GM18951 (cell line): ENCODE data around the gene LSM2.

Source experiments
- POLR2A ChIP-seq: IDR thresholded peaks from 4 replicates; pipeline ENCODE4 v1.6.1; 2011; ENCODE audit warnings: mild to moderate bottlenecking; ENCODE audit not compliant: insufficient read length, insufficient read depth; ENCODE audit errors: extremely low read depth
- in situ Hi-C: fragments of 300-500 bp; cut with MboI; formaldehyde crosslinking; loops from one replicate; pipeline ENCODE4 v1.12.0; 2022; ENCODE audit warnings: low sequenced_read_pairs, mixed read lengths, inconsistent platforms; ENCODE audit not compliant: unreplicated experiment

LSM2 gene

DNA sequence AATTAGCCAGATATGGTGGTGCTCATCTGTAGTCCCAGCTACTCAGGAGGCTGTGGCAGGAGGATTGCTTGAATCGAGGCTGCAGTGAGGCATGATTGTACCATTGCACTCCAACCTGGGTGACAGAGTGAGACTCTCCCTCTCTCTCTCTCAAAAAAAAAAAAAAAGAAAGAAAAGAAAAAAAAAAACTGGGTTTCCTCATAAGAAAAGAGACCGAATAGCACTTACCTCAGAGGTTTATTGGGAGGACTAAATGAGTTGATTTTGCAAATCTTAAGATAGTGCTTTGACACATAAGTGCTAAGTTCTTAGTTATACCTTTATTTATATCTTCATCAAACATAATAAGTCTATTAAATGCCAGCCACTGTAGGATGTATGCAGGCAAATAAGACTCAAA, 35.9 kb downstream of the LSM2 start:
- in situ Hi-C loops: no loop called here
- TF ChIP-seq POLR2A: no peak

GRCh38 chr6:31769684-31770371, 36.9 kb downstream of the LSM2 start:
- no peak for TF ChIP-seq POLR2A
- in situ Hi-C loops: no loop called here

DNA sequence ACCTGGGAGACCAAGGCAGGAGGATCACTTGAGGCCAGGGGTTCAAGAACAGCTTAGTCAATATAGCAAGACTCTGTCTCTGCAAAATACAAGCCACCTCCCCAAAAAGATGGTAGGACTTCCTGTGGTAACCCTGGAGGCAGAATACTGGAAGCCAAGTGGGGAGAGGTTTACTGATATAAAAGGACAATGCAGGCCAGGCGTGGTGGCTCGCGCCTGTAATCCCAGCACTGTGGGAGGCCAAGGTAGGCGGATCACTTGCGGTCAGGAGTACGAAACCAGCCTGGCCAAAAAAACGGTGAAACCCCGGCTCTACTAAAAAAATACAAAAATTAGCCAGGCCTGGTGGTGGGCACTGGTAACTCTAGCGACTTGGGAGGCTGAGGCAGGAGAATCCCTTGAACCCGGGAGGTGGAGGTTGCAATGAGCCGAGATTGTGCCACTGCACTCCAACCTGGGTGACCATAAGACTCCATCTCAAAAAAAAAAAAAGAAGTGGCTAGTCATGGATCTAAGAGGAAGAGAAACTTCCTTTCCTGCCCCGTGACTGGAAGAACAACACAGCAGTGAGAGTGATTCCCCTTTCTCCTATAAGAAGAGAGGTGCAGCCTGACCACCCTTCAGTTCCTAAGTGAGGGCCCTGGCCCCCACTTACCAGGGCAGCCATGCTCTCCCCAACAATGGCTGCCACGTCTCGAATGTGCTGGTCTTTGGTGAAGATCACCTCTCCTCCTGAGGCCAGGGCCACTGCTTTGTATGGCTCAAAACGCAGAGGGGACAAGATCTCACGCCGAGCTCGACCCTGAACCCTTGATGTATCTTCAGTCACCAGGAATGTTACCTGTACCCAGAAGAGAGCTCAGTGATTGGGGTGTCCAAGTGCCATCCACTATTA, 38.2 kb downstream of the LSM2 start:
- TF ChIP-seq POLR2A: no peak
- in situ Hi-C loops: no loop called here

DNA sequence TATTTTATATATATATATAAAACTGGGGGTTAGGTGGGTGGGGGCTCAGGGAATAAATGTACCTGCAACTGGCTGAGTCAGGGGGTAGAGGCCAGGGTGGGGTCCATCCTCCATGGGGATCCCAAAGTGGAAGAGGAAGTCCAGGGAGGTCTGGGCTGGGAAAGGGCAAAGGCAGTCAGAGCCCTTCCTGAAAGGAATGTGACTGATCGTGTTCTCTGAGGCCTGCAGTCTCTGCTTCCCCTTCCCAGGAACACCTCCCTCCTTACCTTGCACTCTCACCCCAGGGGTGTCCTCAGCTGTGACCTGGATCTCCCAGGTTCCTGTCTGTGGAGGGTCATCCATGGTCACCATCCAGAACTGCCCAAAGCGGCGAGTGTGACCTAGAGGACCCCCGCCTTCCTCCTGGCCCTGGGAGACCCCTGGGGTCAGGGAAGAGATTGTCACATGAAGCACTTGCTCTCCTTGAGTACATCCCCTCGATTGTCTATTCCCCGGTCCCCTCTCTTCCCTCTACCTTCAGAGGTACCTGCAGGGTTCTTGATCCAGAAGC, 39.6 kb downstream of the LSM2 start:
- in situ Hi-C loops: no loop called here

DNA sequence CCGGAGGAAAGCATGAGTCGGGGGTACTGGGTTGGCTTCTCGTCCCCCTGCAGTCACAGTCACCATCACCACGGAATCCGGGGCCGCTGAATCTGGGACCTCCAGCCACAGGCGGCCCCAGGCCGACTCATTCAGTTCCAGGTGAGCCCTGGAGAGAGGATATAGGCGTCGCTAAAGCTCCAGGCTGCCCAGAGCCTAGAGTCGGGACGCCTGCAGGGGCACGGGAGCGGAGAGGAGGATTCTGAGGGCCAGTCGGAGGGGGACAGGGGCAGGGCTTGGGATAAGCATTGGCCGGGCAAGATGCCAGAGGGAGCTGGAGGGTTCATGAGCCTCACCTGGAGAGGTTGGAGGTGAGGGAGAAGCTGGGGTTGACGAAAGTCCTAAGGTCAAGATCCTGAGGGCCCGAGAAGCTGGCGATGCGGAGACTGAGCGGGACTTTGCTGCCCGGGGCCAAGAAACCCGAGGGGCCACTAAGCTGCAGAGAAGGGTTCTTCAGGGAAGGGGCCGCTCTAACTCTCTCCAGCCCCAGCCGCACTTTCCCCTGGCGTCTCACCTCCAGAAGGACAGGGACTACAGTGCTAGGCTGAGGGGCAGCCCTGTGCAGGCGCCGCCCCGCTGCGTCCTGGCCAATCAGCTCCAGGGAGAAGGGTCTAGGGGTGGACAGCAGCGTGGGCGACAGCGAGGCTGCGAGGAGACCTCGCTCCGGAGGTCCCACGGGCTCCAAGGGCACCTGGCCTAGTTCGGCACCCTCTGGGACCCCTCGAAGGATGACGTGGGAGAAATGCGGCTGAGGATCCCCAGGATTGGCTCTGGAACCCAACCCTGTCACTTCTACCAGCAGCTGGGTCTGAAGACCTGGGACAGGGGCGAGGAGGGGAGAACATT, 40.6 kb downstream of the LSM2 start:
- in situ Hi-C loops: no loop called here
- no peak for TF ChIP-seq POLR2A

More for the DNA sequence above, 39.6 kb downstream of the LSM2 start:
- TF ChIP-seq POLR2A: no peak

DNA sequence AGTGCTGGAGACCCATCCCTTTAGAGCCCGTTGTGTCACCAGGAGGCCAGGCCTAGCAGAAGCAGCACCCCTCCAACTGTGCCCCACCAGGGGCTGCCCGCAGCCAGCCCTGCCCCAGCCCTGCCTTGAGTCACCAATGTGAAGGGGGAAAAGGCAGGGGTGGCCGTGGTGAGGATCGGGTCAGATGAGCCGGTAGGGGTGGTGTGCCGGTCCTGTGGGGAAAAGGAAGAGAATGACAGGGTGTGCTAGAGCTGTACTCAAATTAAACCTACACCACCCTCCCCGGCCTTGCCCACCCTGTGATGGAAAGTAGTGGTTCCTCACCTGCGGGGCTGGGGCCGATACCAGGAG, 41.2 kb downstream of the LSM2 start:
- no peak for TF ChIP-seq POLR2A
- in situ Hi-C loops: no loop called here

GRCh38 chr6:31764198-31764597, 42.6 kb downstream of the LSM2 start:
- in situ Hi-C loops: no loop called here
- TF ChIP-seq POLR2A: no peak

GRCh38 chr6:31763619-31763940, 43.2 kb downstream of the LSM2 start:
- in situ Hi-C loops: no loop called here
- no peak for TF ChIP-seq POLR2A

- in situ Hi-C loops: no loop called here
These were observed 43.7 kb downstream of the LSM2 start for GRCh38 chr6:31762878-31763618.

DNA sequence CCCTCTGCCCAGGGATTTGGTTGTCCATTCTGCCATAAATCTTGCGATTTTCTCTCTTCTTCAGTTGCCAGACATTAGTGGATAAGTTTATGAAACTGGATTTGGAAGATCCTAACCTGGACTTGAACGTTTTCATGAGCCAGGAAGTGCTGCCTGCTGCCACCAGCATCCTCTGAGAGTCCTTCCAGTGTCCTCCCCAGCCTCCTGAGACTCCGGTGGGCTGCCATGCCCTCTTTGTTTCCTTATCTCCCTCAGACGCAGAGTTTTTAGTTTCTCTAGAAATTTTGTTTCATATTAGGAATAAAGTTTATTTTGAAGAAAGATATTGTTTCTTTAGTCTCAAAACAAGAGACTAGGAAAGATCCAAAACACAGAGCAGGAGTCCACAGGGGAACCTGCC, 44.4 kb downstream of the LSM2 start, which contains the start of gene SAPCD1:
SAPCD1 (plus strand) TSS at position 301 of the 400 bp plus-strand sequence. CDS start 399 bp downstream, outside the sequence.
- TF ChIP-seq POLR2A: no peak
- in situ Hi-C loops: no loop called here

More at GRCh38 chr6:31762878-31763618, 43.7 kb downstream of the LSM2 start:
- TF ChIP-seq POLR2A: no peak

DNA sequence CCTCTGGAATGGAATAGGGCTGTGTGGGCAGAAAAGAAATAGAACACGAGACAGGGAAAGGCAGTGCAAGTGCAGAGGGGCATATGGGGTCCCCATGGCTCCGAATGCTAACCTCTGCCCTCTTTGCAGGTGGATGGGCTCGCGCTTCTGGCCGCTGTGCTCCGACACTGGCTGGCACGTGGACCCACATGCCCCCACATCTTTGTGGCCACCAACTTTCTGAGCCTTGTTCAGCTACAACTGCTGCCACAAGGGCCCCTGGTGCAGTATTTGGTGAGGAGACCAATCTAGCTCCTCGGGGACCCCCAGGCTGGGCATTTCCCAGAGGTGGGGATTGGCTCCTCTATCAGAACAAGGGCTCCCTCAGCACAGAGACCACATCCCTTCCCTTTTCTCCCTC, 45.4 kb downstream of the LSM2 start:
- TF ChIP-seq POLR2A: no peak
- in situ Hi-C loops: no loop called here

- in situ Hi-C loops: no loop called here
- no peak for TF ChIP-seq POLR2A
These were observed 46.0 kb downstream of the LSM2 start for GRCh38 chr6:31760790-31761189.
